ENCODE results near the gene HMGCR.
"Not testable (repeated sequence)": the region's sequence is repeated elsewhere in the genome, so short reads cannot be mapped to it uniquely, and the experiment has no call there.

The HMGCR gene

GRCh38 chr5:75322066-75322465 lies 15.0 kb upstream of the HMGCR start:
- no peak overlapping the region for H3K27ac ChIP-seq (ENCODE audit: insufficient read depth, low read length, poor library complexity, severe bottlenecking)
- H3K4me3 ChIP-seq (ENCODE audit: insufficient read depth, low read depth, low read length, poor library complexity, severe bottlenecking): no peak overlapping the region
- no peaks in the 10 kb centered on the region for H3K4me1 ChIP-seq (ENCODE audit: control insufficient read depth, insufficient read depth, low read length, poor library complexity, severe bottlenecking)
- DNase-seq: no peak
- H3K27me3 ChIP-seq (replicated peaks; ENCODE audit: control insufficient read depth, insufficient read depth, low read length, poor library complexity, severe bottlenecking): no peaks in the 10 kb centered on the region
- H3K36me3 ChIP-seq (ENCODE audit: control insufficient read depth, insufficient read depth, low read length): no peaks in the 10 kb centered on the region
- no peaks in the 10 kb centered on the region for H3K9me3 ChIP-seq (ENCODE audit: control insufficient read depth, low read length)

GRCh38 chr5:75324791-75325190 lies 12.2 kb upstream of the HMGCR start:
- DNase-seq: no peak

GRCh38 chr5:75325242-75325641 lies 11.8 kb upstream of the HMGCR start:
- DNase-seq: no peak
- no peak overlapping the region for H3K27ac ChIP-seq (ENCODE audit: insufficient read depth, low read length, poor library complexity, severe bottlenecking)

More at GRCh38 chr5:75324791-75325190, 12.2 kb upstream of the HMGCR start:
- no peak overlapping the region for H3K27ac ChIP-seq (ENCODE audit: insufficient read depth, low read length, poor library complexity, severe bottlenecking)
- no peaks in the 10 kb centered on the region for H3K9me3 ChIP-seq (ENCODE audit: control insufficient read depth, low read length)
- H3K36me3 ChIP-seq (ENCODE audit: control insufficient read depth, insufficient read depth, low read length): no peaks in the 10 kb centered on the region
- no peak overlapping the region for H3K4me3 ChIP-seq (ENCODE audit: insufficient read depth, low read depth, low read length, poor library complexity, severe bottlenecking)
- H3K4me1 ChIP-seq (ENCODE audit: control insufficient read depth, insufficient read depth, low read length, poor library complexity, severe bottlenecking): no peaks in the 10 kb centered on the region
- H3K27me3 ChIP-seq (replicated peaks; ENCODE audit: control insufficient read depth, insufficient read depth, low read length, poor library complexity, severe bottlenecking): no peaks in the 10 kb centered on the region

GRCh38 chr5:75330404-75330803 lies 6.6 kb upstream of the HMGCR start:
- Histone ChIP-seq H3K27me3 (replicated peaks; ENCODE audit: control insufficient read depth, insufficient read depth, low read length, poor library complexity, severe bottlenecking) (no peaks in the 10 kb centered on the region), H3K36me3 (ENCODE audit: control insufficient read depth, insufficient read depth, low read length) (no peaks in the 10 kb centered on the region), H3K4me3 (ENCODE audit: insufficient read depth, low read depth, low read length, poor library complexity, severe bottlenecking) (no peak overlapping the region), H3K27ac (ENCODE audit: insufficient read depth, low read length, poor library complexity, severe bottlenecking) (no peak overlapping the region), H3K4me1 (ENCODE audit: control insufficient read depth, insufficient read depth, low read length, poor library complexity, severe bottlenecking) (no peaks in the 10 kb centered on the region), H3K9me3 (ENCODE audit: control insufficient read depth, low read length) (no peaks in the 10 kb centered on the region)
- DNase-seq: no peak

More at GRCh38 chr5:75325242-75325641, 11.8 kb upstream of the HMGCR start:
- H3K4me1 ChIP-seq (ENCODE audit: control insufficient read depth, insufficient read depth, low read length, poor library complexity, severe bottlenecking): no peaks in the 10 kb centered on the region
- H3K27me3 ChIP-seq (replicated peaks; ENCODE audit: control insufficient read depth, insufficient read depth, low read length, poor library complexity, severe bottlenecking): no peaks in the 10 kb centered on the region
- no peaks in the 10 kb centered on the region for H3K9me3 ChIP-seq (ENCODE audit: control insufficient read depth, low read length)
- no peaks in the 10 kb centered on the region for H3K36me3 ChIP-seq (ENCODE audit: control insufficient read depth, insufficient read depth, low read length)
- no peak overlapping the region for H3K4me3 ChIP-seq (ENCODE audit: insufficient read depth, low read depth, low read length, poor library complexity, severe bottlenecking)

- H3K27ac ChIP-seq (ENCODE audit: insufficient read depth, low read length, poor library complexity, severe bottlenecking): no peak overlapping the region
- no peaks in the 10 kb centered on the region for H3K4me1 ChIP-seq (ENCODE audit: control insufficient read depth, insufficient read depth, low read length, poor library complexity, severe bottlenecking)
- no peak for DNase-seq
- H3K4me3 ChIP-seq (ENCODE audit: insufficient read depth, low read depth, low read length, poor library complexity, severe bottlenecking): no peak overlapping the region
- H3K36me3 ChIP-seq (ENCODE audit: control insufficient read depth, insufficient read depth, low read length): no peaks in the 10 kb centered on the region
- H3K9me3 ChIP-seq (ENCODE audit: control insufficient read depth, low read length): no peaks in the 10 kb centered on the region
- no peaks in the 10 kb centered on the region for H3K27me3 ChIP-seq (replicated peaks; ENCODE audit: control insufficient read depth, insufficient read depth, low read length, poor library complexity, severe bottlenecking)
Observed at GRCh38 chr5:75331095-75332090, 5.6 kb upstream of the HMGCR start.

- not testable (repeated sequence) for H3K36me3 ChIP-seq (ENCODE audit: control insufficient read depth, insufficient read depth, low read length); H3K27ac ChIP-seq (ENCODE audit: insufficient read depth, low read length, poor library complexity, severe bottlenecking)
Observed at GRCh38 chr5:75333759-75334158, 3.3 kb upstream of the HMGCR start.

GRCh38 chr5:75334413-75334812 lies 2.6 kb upstream of the HMGCR start:
- H3K4me1 ChIP-seq (ENCODE audit: control insufficient read depth, insufficient read depth, low read length, poor library complexity, severe bottlenecking); H3K36me3 ChIP-seq (ENCODE audit: control insufficient read depth, insufficient read depth, low read length); H3K27ac ChIP-seq (ENCODE audit: insufficient read depth, low read length, poor library complexity, severe bottlenecking); DNase-seq; H3K9me3 ChIP-seq (ENCODE audit: control insufficient read depth, low read length); H3K27me3 ChIP-seq (replicated peaks; ENCODE audit: control insufficient read depth, insufficient read depth, low read length, poor library complexity, severe bottlenecking); H3K4me3 ChIP-seq (ENCODE audit: insufficient read depth, low read depth, low read length, poor library complexity, severe bottlenecking): not testable (repeated sequence)

More at GRCh38 chr5:75333759-75334158, 3.3 kb upstream of the HMGCR start:
- not testable (repeated sequence) for H3K4me1 ChIP-seq (ENCODE audit: control insufficient read depth, insufficient read depth, low read length, poor library complexity, severe bottlenecking); H3K4me3 ChIP-seq (ENCODE audit: insufficient read depth, low read depth, low read length, poor library complexity, severe bottlenecking); H3K27me3 ChIP-seq (replicated peaks; ENCODE audit: control insufficient read depth, insufficient read depth, low read length, poor library complexity, severe bottlenecking); DNase-seq; H3K9me3 ChIP-seq (ENCODE audit: control insufficient read depth, low read length)

GRCh38 chr5:75335486-75335885 lies 1.5 kb upstream of the HMGCR start:
- Histone ChIP-seq H3K4me3 (ENCODE audit: insufficient read depth, low read depth, low read length, poor library complexity, severe bottlenecking) (no peak overlapping the region), H3K9me3 (ENCODE audit: control insufficient read depth, low read length) (no peaks in the 10 kb centered on the region), H3K36me3 (ENCODE audit: control insufficient read depth, insufficient read depth, low read length) (peaks cover 3% of the 10 kb centered on the region), H3K27ac (ENCODE audit: insufficient read depth, low read length, poor library complexity, severe bottlenecking) (no peak overlapping the region), H3K27me3 (replicated peaks; ENCODE audit: control insufficient read depth, insufficient read depth, low read length, poor library complexity, severe bottlenecking) (no peaks in the 10 kb centered on the region), H3K4me1 (ENCODE audit: control insufficient read depth, insufficient read depth, low read length, poor library complexity, severe bottlenecking) (peaks cover 4% of the 10 kb centered on the region)
- DNase-seq: no peak

- DNase-seq: peak in 1 of 3 donors; percentile 1
- peak overlapping the region; percentile 95 for H3K4me3 ChIP-seq (ENCODE audit: insufficient read depth, low read depth, low read length, poor library complexity, severe bottlenecking)
- H3K4me1 ChIP-seq (ENCODE audit: control insufficient read depth, insufficient read depth, low read length, poor library complexity, severe bottlenecking): peaks cover 4% of the 10 kb centered on the region
- peaks cover 3% of the 10 kb centered on the region for H3K36me3 ChIP-seq (ENCODE audit: control insufficient read depth, insufficient read depth, low read length)
- no peaks in the 10 kb centered on the region for H3K9me3 ChIP-seq (ENCODE audit: control insufficient read depth, low read length)
- peak overlapping the region; percentile 72 for H3K27ac ChIP-seq (ENCODE audit: insufficient read depth, low read length, poor library complexity, severe bottlenecking)
- no peaks in the 10 kb centered on the region for H3K27me3 ChIP-seq (replicated peaks; ENCODE audit: control insufficient read depth, insufficient read depth, low read length, poor library complexity, severe bottlenecking)
Observed at GRCh38 chr5:75335952-75336614, 937 bp upstream of the HMGCR start.

Measured in effector memory CD4-positive, alpha-beta T cell (primary cell).